ENCODE measurements around the gene SVOPL. TPM values are rescaled to one million over a fixed set of nuclear protein-coding genes. Genes with fewer than 3 reads are reported as not detected.

SVOPL gene
- total and polyA plus RNA-seq, 2 donors (not counting 3 experiments of a cell fraction or from before 2014, with no cell fraction given): not detected

GRCh38 chr7:138630059-138630610 lies 71.0 kb downstream of the SVOPL start:
- H4K20me1 ChIP-seq (replicated peaks; ENCODE audit: control insufficient read depth, extremely low read depth, insufficient read depth, low read length): no peaks in the 10 kb centered on the region
- H3K79me2 ChIP-seq (ENCODE audit: control insufficient read depth, insufficient read depth, low read length): no peaks in the 10 kb centered on the region
- TF ChIP-seq, protein P1, sequence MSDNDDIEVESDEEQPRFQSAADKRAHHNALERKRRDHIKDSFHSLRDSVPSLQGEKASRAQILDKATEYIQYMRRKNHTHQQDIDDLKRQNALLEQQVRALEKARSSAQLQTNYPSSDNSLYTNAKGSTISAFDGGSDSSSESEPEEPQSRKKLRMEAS (IDR thresholded peaks at IDR 0.05; ENCODE audit: insufficient read depth, insufficient read length): no peak
- H3K27ac ChIP-seq (ENCODE audit: insufficient read depth, low read depth, low read length): no peak overlapping the region
- H3K4me2 ChIP-seq (ENCODE audit: insufficient read depth, low read length): no peak overlapping the region
- BruUV-seq (replicated peaks): no TSS peak
- no peak for DNase-seq (ENCODE audit: low read depth, low spot score)
- H3K4me1 ChIP-seq (ENCODE audit: control insufficient read depth, extremely low read depth, insufficient read depth, low read length): no peaks in the 10 kb centered on the region
- H3K9me1 ChIP-seq (replicated peaks; ENCODE audit: control insufficient read depth, extremely low read depth, insufficient read depth, low read length): no peaks in the 10 kb centered on the region
- ChIA-PET POLR2A (no interaction called here), CTCF (no interaction called here)
- H3K36me3 ChIP-seq (ENCODE audit: control insufficient read depth in 2 of 2, extremely low read depth in 1 of 2, insufficient read depth in 2 of 2, low read length in 2 of 2): no peaks in the 10 kb centered on the region
- dilution Hi-C loops (cut with MboI; ENCODE audit: extremely low pct_ligation_motif_present, low sequenced_read_pairs) (no loop called here), intact Hi-C loops (cut with micrococcal nuclease) (no loop called here)
- no peaks in the 10 kb centered on the region for H3K27me3 ChIP-seq (ENCODE audit: control insufficient read depth in 2 of 2, insufficient read depth in 2 of 2, low read length in 2 of 2)
- no peak overlapping the region for H2AFZ ChIP-seq (ENCODE audit: low read depth, low read length)
- FAIRE-seq: no peak
- H3K9ac ChIP-seq (replicated peaks; ENCODE audit: extremely low read depth, insufficient read depth, low read length): no peak overlapping the region
- no peaks in the 10 kb centered on the region for H3K9me3 ChIP-seq (replicated peaks; ENCODE audit: control insufficient read depth, insufficient read depth, low read length)
- no peak overlapping the region for H3K4me3 ChIP-seq (replicated peaks in 1 of 3; ENCODE audit: insufficient read depth in 1 of 3, low read depth in 1 of 3, low read length in 3 of 3)

- Histone ChIP-seq H3K9me3 (replicated peaks; ENCODE audit: control insufficient read depth, insufficient read depth, low read length) (no peaks in the 10 kb centered on the region), H3K36me3 (ENCODE audit: control insufficient read depth in 2 of 2, extremely low read depth in 1 of 2, insufficient read depth in 2 of 2, low read length in 2 of 2) (no peaks in the 10 kb centered on the region), H4K20me1 (replicated peaks; ENCODE audit: control insufficient read depth, extremely low read depth, insufficient read depth, low read length) (no peaks in the 10 kb centered on the region), H3K4me3 (replicated peaks in 1 of 3; ENCODE audit: insufficient read depth in 1 of 3, low read depth in 1 of 3, low read length in 3 of 3) (no peak overlapping the region), H3K79me2 (ENCODE audit: control insufficient read depth, insufficient read depth, low read length) (no peaks in the 10 kb centered on the region), H3K4me2 (ENCODE audit: insufficient read depth, low read length) (no peak overlapping the region), H2AFZ (ENCODE audit: low read depth, low read length) (no peak overlapping the region), H3K27me3 (ENCODE audit: control insufficient read depth in 2 of 2, insufficient read depth in 2 of 2, low read length in 2 of 2) (no peaks in the 10 kb centered on the region), H3K27ac (ENCODE audit: insufficient read depth, low read depth, low read length) (no peak overlapping the region), H3K9me1 (replicated peaks; ENCODE audit: control insufficient read depth, extremely low read depth, insufficient read depth, low read length) (no peaks in the 10 kb centered on the region), H3K4me1 (ENCODE audit: control insufficient read depth, extremely low read depth, insufficient read depth, low read length) (no peaks in the 10 kb centered on the region), H3K9ac (replicated peaks; ENCODE audit: extremely low read depth, insufficient read depth, low read length) (no peak overlapping the region)
- DNase-seq (ENCODE audit: low read depth, low spot score) (no peak), FAIRE-seq (no peak)
- TF ChIP-seq MYC (IDR thresholded peaks at IDR 0.05; ENCODE audit: low read depth, low read length): no peak
- no peak for TF ChIP-seq JUN (IDR thresholded peaks at IDR 0.05; ENCODE audit: borderline replicate concordance, insufficient read depth, insufficient read length, low read depth)
- TF ChIP-seq POLR2A (IDR thresholded peaks at IDR 0.05; ENCODE audit: low read depth, low read length): no peak
- no peak for TF ChIP-seq CTCF (IDR thresholded peaks at IDR 0.05; ENCODE audit: extremely low read depth in 1 of 2, insufficient read depth in 1 of 2, low read depth in 1 of 2, low read length in 2 of 2)
- no peak for TF ChIP-seq POLR2AphosphoS5 (IDR thresholded peaks at IDR 0.05; ENCODE audit: insufficient read depth, low read depth, low read length)
- TF ChIP-seq, protein P1 (IDR thresholded peaks at IDR 0.05; ENCODE audit: insufficient read depth, insufficient read length): no peak
- TF ChIP-seq FOS (IDR thresholded peaks at IDR 0.05; ENCODE audit: borderline replicate concordance, insufficient read depth, low read length): no peak
- no peak for TF ChIP-seq EZH2 (IDR thresholded peaks at IDR 0.05; ENCODE audit: borderline replicate concordance, low read depth, low read length, severe bottlenecking)
- TF ChIP-seq GATA2 (IDR thresholded peaks at IDR 0.05; ENCODE audit: insufficient read depth, insufficient read length, low read depth, low read length): no peak
- ChIA-PET CTCF (no interaction called here), POLR2A (no interaction called here)
- dilution Hi-C loops (cut with MboI; ENCODE audit: extremely low pct_ligation_motif_present, low sequenced_read_pairs) (no loop called here), intact Hi-C loops (cut with micrococcal nuclease) (no loop called here)
- BruUV-seq (replicated peaks): no TSS peak
These were observed 73.8 kb downstream of the SVOPL start for GRCh38 chr7:138627361-138627760.
